ENCODE data around the gene COG7. TPM values are rescaled to one million over a fixed set of nuclear protein-coding genes. Genes with fewer than 3 reads are reported as not detected.

The COG7 gene
- total RNA-seq, 1 donor from 2014 or later = 16.5 TPM

- no peak for DNase-seq
These were observed 96.0 kb downstream of the COG7 start for GRCh38 chr16:23356941-23357340.

DNA sequence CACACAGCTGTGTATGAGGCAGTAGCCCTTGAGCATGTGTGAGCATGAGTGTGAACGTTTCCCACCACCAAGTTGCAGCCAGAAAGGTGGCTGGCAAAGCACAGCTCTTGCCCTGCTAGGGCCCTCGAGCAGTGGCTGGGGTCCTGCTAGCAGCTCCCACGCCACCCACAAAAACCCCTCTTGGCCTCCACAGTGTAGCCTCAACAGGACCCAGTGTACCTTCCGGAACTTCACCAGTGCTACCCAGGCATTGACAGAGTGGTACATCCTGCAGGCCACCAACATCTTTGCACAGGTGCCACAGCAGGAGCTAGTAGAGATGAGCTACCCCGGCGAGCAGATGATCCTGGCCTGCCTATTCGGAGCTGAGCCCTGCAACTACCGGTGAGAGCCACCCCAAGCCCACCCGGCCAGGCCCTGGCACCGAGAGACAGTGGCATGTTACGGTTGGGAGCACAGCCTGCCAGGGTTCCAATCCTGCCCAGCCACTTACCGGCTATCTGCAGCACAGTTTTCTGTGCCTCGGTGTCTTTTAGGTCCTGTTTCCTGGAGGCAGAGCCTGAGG lies 97.8 kb downstream of the COG7 start:
- no peak for DNase-seq

GRCh38 chr16:23354246-23354645 lies 98.7 kb downstream of the COG7 start:
- no peak for DNase-seq

GRCh38 chr16:23353440-23353839 lies 99.5 kb downstream of the COG7 start:
- DNase-seq = no peak

DNA sequence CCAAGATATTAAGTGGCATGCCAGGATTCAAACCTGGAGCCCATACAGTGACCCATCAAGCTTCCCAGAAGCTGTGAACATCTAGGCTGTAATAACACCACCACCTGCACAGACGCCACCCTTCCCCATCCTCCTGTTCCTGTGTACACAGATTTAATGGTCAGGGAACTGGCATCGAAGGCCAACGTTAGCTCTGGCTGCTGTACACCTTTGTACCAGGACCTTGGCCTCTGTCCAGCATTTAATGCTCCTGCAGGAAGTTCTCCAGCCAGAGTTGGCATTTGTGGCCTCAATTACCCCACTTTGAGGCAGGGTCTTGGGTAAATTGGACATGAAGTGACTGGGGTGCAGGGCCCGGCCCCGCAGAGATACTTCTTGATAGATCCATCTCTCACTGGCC lies 101.6 kb downstream of the COG7 start:
- no peak for DNase-seq

GRCh38 chr16:23348579-23349469 lies 104.2 kb downstream of the COG7 start:
- peak; percentile 30 for DNase-seq

DNA sequence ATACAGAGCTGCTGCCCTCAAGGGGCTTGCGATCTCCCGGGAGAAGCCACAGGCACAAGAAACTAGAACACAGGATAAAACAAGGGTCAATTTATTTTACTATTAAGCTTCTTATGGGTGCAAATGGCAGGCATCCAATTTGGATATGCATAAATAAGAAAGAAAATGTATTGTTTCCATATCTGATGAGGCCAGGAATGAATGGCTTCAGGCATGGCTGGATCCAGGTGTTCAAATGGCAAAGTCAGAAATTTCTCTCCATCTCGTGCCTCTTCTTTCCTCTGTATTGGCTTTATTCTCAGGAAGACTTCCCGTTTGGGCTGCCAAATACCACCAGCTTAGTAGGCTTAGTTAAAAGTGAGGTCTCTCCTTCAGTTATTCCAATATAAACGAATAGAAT lies 107.8 kb downstream of the COG7 start:
- DNase-seq = no peak

DNA sequence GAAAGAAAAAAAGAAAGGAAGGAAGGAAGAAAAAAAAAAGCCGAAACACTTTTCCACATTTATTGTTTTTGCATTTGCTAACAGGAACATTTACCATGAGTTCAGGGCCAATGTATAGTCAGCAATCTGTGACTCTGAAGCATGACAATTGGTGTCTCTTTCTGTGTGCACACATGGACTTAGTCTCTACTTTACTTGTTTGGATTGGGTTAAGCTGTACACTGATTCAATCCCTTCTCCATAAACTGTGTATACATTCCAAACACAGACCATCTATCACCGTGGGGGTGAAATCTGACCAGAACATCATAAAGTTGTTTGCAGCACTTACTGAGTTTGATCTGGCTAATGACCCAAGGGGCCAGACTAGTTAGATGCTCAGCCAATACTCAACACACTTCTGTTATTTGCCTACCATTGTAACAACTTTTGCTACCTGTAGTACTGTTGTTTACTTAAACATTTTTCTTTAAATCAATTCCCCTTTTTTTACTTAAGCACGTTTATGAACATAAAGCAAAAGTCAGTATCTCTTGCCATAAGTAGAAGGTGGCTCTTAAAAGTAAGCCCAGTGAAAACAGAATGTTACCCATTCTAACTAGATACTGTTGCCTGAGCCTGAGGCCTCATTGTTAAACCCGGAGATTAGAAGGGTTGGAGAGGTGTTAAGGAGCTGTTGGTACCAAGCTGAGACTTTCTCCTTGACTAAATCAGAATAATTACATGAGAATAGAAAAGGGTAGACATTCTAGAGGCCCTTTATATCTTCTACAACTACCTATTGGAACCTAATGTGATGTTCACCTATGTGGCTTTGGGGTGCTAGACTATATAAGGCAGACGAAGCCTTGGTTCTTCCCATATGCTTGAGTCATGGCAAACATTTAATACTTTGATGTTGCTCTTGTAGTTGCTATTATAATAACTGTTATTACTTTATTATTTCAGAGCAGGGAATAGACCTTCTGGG lies 109.1 kb downstream of the COG7 start:
- DNase-seq = no peak

GRCh38 chr16:23342083-23342640 lies 110.8 kb downstream of the COG7 start:
- no peak for DNase-seq

DNA sequence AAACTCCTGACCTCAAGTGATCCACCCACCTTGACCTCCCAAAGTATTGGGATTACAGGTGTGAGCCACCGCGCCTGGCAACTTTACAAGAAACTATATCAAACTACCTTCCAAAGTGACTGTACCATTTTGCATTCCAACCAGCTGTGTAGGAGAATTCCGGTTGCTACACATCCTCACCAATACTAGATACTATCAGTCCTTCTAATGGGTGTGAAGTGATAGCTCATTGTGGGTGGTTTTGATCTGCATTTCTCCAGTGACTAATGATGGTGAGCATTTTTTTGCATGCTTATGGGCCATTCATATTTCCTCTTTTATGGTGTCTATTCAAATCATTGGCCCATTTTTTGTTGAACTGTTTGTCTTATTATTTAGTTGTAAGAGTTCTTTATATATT lies 113.2 kb downstream of the COG7 start:
- DNase-seq = no peak

Other genes starting within 250 kb of the COG7 start
- gene SCNN1B, start 150.9 kb downstream of the COG7 start, total RNA-seq = 10.4 and 24.2 TPM in 2 replicates
- 32.1 and 41.4 TPM in 2 replicates for gene GGA2, start 57.3 kb upstream of the COG7 start, total RNA-seq
- gene EARS2, start 104.2 kb upstream of the COG7 start, total RNA-seq = 27.4 and 36.1 TPM in 2 replicates
- gene UBFD1, start 104.5 kb upstream of the COG7 start, total RNA-seq = 105 and 132 TPM in 2 replicates
- 83.2 and 90.0 TPM in 2 replicates for gene NDUFAB1, start 143.1 kb upstream of the COG7 start, total RNA-seq
- gene PALB2, start 188.1 kb upstream of the COG7 start, total RNA-seq = 7.5 and 9.4 TPM in 2 replicates
- 81.2 and 93.4 TPM in 2 replicates for gene DCTN5, start 188.3 kb upstream of the COG7 start, total RNA-seq
- gene PLK1, start 225.7 kb upstream of the COG7 start, total RNA-seq = 6.3 and 51.6 TPM in 2 replicates